Neural progenitor cell (in vitro differentiated cells): Measurements from ENCODE around the gene CCDC47. TPM values are rescaled to one million over a fixed set of nuclear protein-coding genes. Genes with fewer than 3 reads are reported as not detected.

Experiments
- DNase-seq: peaks from one replicate; pipeline ENCODE4 v3.0.0-alpha.2; 2016; ENCODE audit warnings: low spot score
- H2AFZ ChIP-seq: fragments of 200-600 bp; sonication (generic); replicated peaks from 2 replicates; pipeline ENCODE4 v1.6.1; 2016; ENCODE audit warnings: antibody characterized with exemption
- H3F3A ChIP-seq: fragments of 200-600 bp; sonication (generic); 2 replicates; pipeline ENCODE4 v1.6.1; 2016; ENCODE audit warnings: antibody characterized with exemption, low read depth
- H3K27ac ChIP-seq: fragments of 200-600 bp; sonication (generic); 2 replicates; pipeline ENCODE4 v1.5.1; 2016; ENCODE audit warnings: mild to moderate bottlenecking
- H3K27me3 ChIP-seq: fragments of 200-600 bp; sonication (generic); 2 replicates; pipeline ENCODE4 v1.6.1; 2016; ENCODE audit warnings: mild to moderate bottlenecking, moderate library complexity
- H3K36me3 ChIP-seq: fragments of 200-600 bp; sonication (generic); 2 replicates; pipeline ENCODE4 v1.5.1; 2016
- H3K4me1 ChIP-seq: fragments of 200-600 bp; sonication (generic); 2 replicates; pipeline ENCODE4 v1.6.1; 2016; ENCODE audit warnings: mixed run types
- H3K4me2 ChIP-seq: fragments of 200-600 bp; sonication (generic); 2 replicates; pipeline ENCODE4 v1.6.1; 2016
- H3K4me3 ChIP-seq: fragments of 200-600 bp; sonication (generic); 2 replicates; pipeline ENCODE4 v1.5.1; 2016
- H3K79me2 ChIP-seq: fragments of 200-600 bp; sonication (generic); 2 replicates; pipeline ENCODE4 v1.6.1; 2016; ENCODE audit warnings: low read depth
- H3K9ac ChIP-seq: fragments of 200-600 bp; sonication (generic); 2 replicates; pipeline ENCODE4 v1.6.1; 2016
- H3K9me3 ChIP-seq: fragments of 200-600 bp; sonication (generic); 2 replicates; pipeline ENCODE4 v1.5.1; 2016; ENCODE audit warnings: low read depth
- H4K20me1 ChIP-seq: fragments of 200-600 bp; sonication (generic); 2 replicates; pipeline ENCODE4 v1.6.1; 2016; ENCODE audit warnings: low read depth
- H3K27ac Mint-ChIP-seq: 3 replicates; pipeline ENCODE4 v1.8.0; 2021; ENCODE audit warnings: mixed read lengths
- H3K27me3 Mint-ChIP-seq: 2 replicates; pipeline ENCODE4 v1.8.0; 2022; ENCODE audit warnings: low read depth, mild to moderate bottlenecking, inconsistent platforms, moderate library complexity, mixed read lengths; ENCODE audit not compliant: insufficient read depth
- H3K36me3 Mint-ChIP-seq: 3 replicates; pipeline ENCODE4 v1.8.0; 2021; ENCODE audit warnings: mixed read lengths
- H3K4me1 Mint-ChIP-seq: 3 replicates; pipeline ENCODE4 v1.8.0; 2021; ENCODE audit warnings: mixed read lengths
- H3K4me3 Mint-ChIP-seq: 3 replicates; pipeline ENCODE4 v1.8.0; 2021; ENCODE audit warnings: mild to moderate bottlenecking, moderate library complexity, mixed read lengths
- H3K9me3 Mint-ChIP-seq: 3 replicates; pipeline ENCODE4 v1.8.0; 2020; ENCODE audit warnings: mixed read lengths
- EZH2 ChIP-seq: fragments of 200-600 bp; sonication (generic); IDR thresholded peaks from 2 replicates; pipeline ENCODE4 v1.6.1; 2017; ENCODE audit warnings: antibody characterized with exemption, mild to moderate bottlenecking, moderate library complexity
- EZH2phosphoT487 ChIP-seq: fragments of 200-600 bp; sonication (generic); IDR thresholded peaks from 2 replicates; pipeline ENCODE4 v1.6.1; 2017; ENCODE audit warnings: antibody characterized with exemption
- total RNA-seq: library from RNA; depleted of rRNA; stranded (reverse); fragments of >200 nt; gene quantifications from 2 replicates; pipeline ENCODE4 v1.2.3, GENCODE V29; 2015; ENCODE audit warnings: low replicate concordance
- TF ChIP-seq, protein P1 (sequence below): fragments of 200-600 bp; sonication (generic); IDR thresholded peaks from 2 replicates; pipeline ENCODE4 v1.5.1; 2017; ENCODE audit warnings: antibody characterized with exemption, mild to moderate bottlenecking

Gene CCDC47
- total RNA-seq, 1 donor from 2014 or later: 60.8 TPM

DNA sequence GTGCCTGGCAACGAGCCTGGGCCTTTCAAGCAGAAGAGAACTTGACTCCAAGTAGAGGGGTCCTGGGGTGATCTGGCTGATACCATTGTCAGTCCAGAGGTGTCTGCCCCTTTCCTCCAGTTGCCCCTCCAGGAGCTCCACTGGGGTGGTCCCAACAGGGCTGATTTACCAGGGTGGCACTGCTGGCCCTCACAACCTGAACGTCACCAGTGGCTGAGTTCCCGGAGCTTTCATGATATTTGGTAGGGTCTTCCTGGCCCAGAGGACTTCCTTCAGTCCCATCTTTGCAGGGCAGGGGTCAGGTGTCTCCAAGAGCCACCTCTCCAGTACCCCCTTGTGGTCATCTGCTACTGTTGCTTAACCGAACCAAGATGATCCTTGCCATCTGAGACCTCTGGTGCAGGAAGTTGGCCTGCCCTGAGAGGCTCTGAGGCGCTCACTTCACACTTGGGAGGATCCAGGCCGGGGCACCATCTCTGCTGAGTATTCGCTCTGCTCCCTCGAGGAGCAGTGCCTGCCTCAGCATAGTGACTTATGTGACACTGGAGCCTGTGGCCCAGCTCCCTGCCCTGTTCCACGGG is 76.9 kb downstream of the CCDC47 start:
- Histone ChIP-seq H3K4me2 (no peak overlapping the region), H3K4me3 (no peak overlapping the region), H3F3A (peaks cover 50% of the 10 kb centered on the region), H3K27me3 (peaks cover 10% of the 10 kb centered on the region), H3K36me3 (no peaks in the 10 kb centered on the region), H3K4me1 (peaks cover 16% of the 10 kb centered on the region), H3K79me2 (no peaks in the 10 kb centered on the region), H2AFZ (no peak overlapping the region), H4K20me1 (peaks cover 57% of the 10 kb centered on the region), H3K27ac (no peak overlapping the region), H3K9ac (no peak overlapping the region), H3K9me3 (no peaks in the 10 kb centered on the region)
- H3K4me3 Mint-ChIP-seq: peak overlapping the region; percentile 44
- H3K27ac Mint-ChIP-seq: no peak overlapping the region
- no peaks in the 10 kb centered on the region for H3K9me3 Mint-ChIP-seq
- peaks cover 11% of the 10 kb centered on the region for H3K4me1 Mint-ChIP-seq
- peaks cover 11% of the 10 kb centered on the region for H3K27me3 Mint-ChIP-seq
- H3K36me3 Mint-ChIP-seq: peaks cover 4% of the 10 kb centered on the region
- TF ChIP-seq EZH2phosphoT487: no peak
- TF ChIP-seq, protein P1, sequence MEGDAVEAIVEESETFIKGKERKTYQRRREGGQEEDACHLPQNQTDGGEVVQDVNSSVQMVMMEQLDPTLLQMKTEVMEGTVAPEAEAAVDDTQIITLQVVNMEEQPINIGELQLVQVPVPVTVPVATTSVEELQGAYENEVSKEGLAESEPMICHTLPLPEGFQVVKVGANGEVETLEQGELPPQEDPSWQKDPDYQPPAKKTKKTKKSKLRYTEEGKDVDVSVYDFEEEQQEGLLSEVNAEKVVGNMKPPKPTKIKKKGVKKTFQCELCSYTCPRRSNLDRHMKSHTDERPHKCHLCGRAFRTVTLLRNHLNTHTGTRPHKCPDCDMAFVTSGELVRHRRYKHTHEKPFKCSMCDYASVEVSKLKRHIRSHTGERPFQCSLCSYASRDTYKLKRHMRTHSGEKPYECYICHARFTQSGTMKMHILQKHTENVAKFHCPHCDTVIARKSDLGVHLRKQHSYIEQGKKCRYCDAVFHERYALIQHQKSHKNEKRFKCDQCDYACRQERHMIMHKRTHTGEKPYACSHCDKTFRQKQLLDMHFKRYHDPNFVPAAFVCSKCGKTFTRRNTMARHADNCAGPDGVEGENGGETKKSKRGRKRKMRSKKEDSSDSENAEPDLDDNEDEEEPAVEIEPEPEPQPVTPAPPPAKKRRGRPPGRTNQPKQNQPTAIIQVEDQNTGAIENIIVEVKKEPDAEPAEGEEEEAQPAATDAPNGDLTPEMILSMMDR: peak; percentile 60
- peak; percentile 75 for DNase-seq

DNA sequence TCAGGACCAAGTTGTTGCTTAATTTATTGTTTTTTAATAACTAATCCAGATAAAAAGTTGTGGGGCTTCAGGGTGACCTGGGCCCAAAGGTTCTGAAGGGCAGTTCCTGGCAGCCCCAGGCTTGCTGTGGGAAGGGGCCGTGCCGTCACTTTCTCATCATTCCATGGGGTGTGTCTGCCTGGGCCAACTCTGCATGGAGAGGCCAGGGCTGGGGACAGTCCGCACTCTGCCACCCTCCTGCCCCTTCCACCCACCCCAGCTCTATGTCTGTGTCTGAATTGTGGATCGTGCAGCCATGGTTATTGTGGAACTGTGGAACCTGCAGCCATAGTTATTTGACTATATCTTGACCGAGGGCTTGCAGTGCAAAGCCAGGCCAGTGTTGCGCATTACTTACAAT is 77.5 kb downstream of the CCDC47 start:
- Histone ChIP-seq H4K20me1 (peaks cover 57% of the 10 kb centered on the region), H3K4me1 (peaks cover 16% of the 10 kb centered on the region), H3K9me3 (no peaks in the 10 kb centered on the region), H3K27me3 (peaks cover 4% of the 10 kb centered on the region), H3K27ac (no peak overlapping the region), H3K36me3 (no peaks in the 10 kb centered on the region), H2AFZ (no peak overlapping the region), H3K4me3 (no peak overlapping the region), H3K9ac (no peak overlapping the region), H3K4me2 (no peak overlapping the region), H3K79me2 (no peaks in the 10 kb centered on the region), H3F3A (peaks cover 45% of the 10 kb centered on the region)
- H3K4me1 Mint-ChIP-seq: peaks cover 6% of the 10 kb centered on the region
- H3K27me3 Mint-ChIP-seq: peaks cover 13% of the 10 kb centered on the region
- TF ChIP-seq, protein P1: no peak
- TF ChIP-seq EZH2phosphoT487 (no peak), EZH2 (no peak)
- H3K4me3 Mint-ChIP-seq: peak overlapping the region; percentile 44
- H3K27ac Mint-ChIP-seq: peak overlapping the region; percentile 35
- peaks cover 6% of the 10 kb centered on the region for H3K36me3 Mint-ChIP-seq
- no peak for DNase-seq
- H3K9me3 Mint-ChIP-seq: no peaks in the 10 kb centered on the region

Other genes starting within 250 kb of the CCDC47 start
- 56.5 and 70.6 TPM in 2 replicates for gene DCAF7, start 223.1 kb downstream of the CCDC47 start, total RNA-seq
- 15.4 and 18.3 TPM in 2 replicates for gene TACO1, start 172.7 kb downstream of the CCDC47 start, total RNA-seq
- gene MAP3K3, start 151.2 kb downstream of the CCDC47 start, total RNA-seq: 21.6 and 28.8 TPM in 2 replicates
- gene LIMD2, start 73.5 kb downstream of the CCDC47 start, total RNA-seq: 7.0 and 36.9 TPM in 2 replicates
- 46.6 and 69.6 TPM in 2 replicates for gene STRADA, start 31.8 kb downstream of the CCDC47 start, total RNA-seq
- 87.4 and 104 TPM in 2 replicates for gene DDX42, start 573 bp upstream of the CCDC47 start, total RNA-seq
- gene PSMC5, start 53.8 kb upstream of the CCDC47 start, total RNA-seq: 49.6 and 69.7 TPM in 2 replicates
- gene FTSJ3, start 54.1 kb upstream of the CCDC47 start, total RNA-seq: 21.8 and 44.3 TPM in 2 replicates
- 80.7 and 100 TPM in 2 replicates for gene SMARCD2, start 69.1 kb upstream of the CCDC47 start, total RNA-seq
- not detected in 2 replicates for gene CSH2, start 100.1 kb upstream of the CCDC47 start, total RNA-seq
- not detected in 2 replicates for gene GH2, start 108.3 kb upstream of the CCDC47 start, total RNA-seq
- not detected in 2 replicates for gene CSH1, start 123.0 kb upstream of the CCDC47 start, total RNA-seq
- gene CSHL1, start 137.7 kb upstream of the CCDC47 start, total RNA-seq: not detected in 2 replicates
- not detected in 2 replicates for gene GH1, start 145.2 kb upstream of the CCDC47 start, total RNA-seq
- 1.6 TPM in 1 of 2 replicates, not detected in the other for gene CD79B, start 158.7 kb upstream of the CCDC47 start, total RNA-seq
- gene SCN4A, start 199.3 kb upstream of the CCDC47 start, total RNA-seq: 1.8 and 4.2 TPM in 2 replicates
- 0.95 and 1.5 TPM in 2 replicates for gene PRR29, start 224.8 kb upstream of the CCDC47 start, total RNA-seq
- gene ICAM2, start 247.0 kb upstream of the CCDC47 start, total RNA-seq: not detected in 2 replicates